H54 (cell line): Measurements from ENCODE around the gene NMT2.
"Not testable (repeated sequence)": the region's sequence is repeated elsewhere in the genome, so short reads cannot be mapped to it uniquely, and the experiment has no call there.

Source experiments
- DNase-seq: peaks from one replicate; pipeline ENCODE4 v3.0.0; 2011; ENCODE audit warnings: low spot score, mixed read lengths; ENCODE audit not compliant: insufficient read length
- FAIRE-seq: peaks from 3 replicates; lab custom pipeline; 2011; peaks lifted over from hg19 to GRCh38; lab: Jason Lieb, UNC
- POLR2A ChIP-seq: IDR thresholded peaks from 2 replicates; pipeline ENCODE4 v1.6.1; 2011; ENCODE audit warnings: low read depth, mild to moderate bottlenecking, low read length

The NMT2 gene

DNA sequence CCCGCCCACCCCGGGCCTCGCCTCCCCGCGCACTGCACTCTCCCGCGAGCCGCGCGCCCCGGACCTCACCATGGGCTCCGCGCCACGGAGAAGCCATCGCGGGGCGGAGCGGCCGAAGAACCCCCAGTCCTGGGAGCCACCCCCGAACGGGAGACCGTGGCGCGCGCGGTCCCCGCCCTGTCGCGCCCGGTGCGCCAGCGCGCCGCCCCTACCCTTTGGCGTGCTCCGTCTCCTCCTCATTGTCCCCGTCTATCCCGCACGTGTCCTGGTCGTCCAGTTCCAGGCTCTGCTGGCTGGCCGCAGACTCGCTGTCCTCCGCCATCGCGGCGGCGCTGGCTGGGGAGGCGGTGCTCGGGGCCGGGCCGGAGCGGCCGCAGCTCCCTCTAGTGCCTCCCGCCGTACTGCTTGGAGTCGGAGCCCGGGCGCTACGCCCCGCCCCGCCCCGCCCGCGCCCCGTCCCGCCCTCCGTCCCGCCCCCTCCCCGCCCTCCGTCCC, at the start of gene NMT2:
Gene NMT2, minus strand, starts transcription at position 403 of the 495 bp plus-strand sequence. Its CDS starts 81 bp downstream, at position 322.
- FAIRE-seq (no peak), DNase-seq (peak; percentile 82)
- TF ChIP-seq POLR2A = peak; percentile 94

DNA sequence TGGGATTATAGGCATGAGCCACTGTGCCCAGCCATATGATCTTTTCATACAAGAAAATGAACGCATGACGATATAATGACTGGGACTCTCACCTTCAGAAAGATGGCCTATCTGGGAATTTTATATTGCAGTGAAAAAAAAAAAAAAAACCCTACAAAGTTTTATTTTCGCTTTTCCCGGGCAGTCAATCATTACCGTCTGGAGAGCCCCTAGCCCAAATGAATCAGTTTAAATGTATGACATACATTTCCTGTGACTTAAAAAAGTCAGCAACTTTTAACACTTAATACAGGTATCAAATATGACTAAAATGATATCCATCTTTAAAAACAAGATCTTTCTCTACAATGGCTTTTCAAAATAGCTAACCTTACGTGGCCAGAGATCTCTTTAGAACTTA, 48.2 kb upstream of the NMT2 start:
- no peak for TF ChIP-seq POLR2A
- FAIRE-seq (no peak), DNase-seq (no peak)

DNA sequence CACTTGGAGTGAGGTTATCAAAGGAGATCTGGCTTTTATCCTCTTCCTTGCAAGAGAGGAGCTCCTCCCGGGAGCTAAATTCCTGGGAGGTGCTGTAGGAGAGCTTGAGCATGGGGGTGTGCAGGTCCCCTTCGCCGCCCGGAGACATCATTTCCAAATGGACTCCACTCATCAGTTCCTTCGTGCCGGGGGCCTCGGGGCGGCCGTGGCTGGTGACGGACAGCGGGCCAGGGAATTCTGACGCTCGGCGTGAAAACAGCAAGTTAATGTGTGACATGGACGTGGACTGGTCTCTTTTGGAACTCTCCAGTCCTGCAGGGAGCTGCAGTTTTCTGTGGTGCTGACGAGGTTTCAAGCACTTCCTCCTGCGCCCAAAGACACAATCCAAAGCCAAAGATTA, 45.7 kb upstream of the NMT2 start:
- no peak for DNase-seq
- FAIRE-seq = no peak
- TF ChIP-seq POLR2A = no peak

DNA sequence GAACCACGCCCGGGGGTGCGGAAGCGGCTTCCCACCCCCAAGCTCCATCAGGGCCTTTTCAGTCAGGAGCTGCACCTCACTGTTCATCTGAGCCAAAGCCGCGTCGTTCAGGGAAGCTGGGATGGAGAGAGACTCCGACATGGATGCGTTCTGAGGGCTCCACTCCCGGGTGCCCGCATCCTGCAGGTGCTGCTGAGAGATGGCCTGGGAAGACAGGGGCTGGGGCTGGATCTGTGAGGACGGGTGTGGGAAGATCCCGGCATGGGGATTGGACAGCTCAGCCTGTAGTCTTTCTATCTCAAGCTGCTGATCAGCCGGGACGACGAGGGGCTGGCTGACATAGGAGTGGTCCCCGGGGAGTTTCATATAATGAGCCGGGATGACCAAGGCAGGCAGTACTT, 45.0 kb upstream of the NMT2 start:
- no peak for TF ChIP-seq POLR2A
- FAIRE-seq (no peak), DNase-seq (no peak)

DNA sequence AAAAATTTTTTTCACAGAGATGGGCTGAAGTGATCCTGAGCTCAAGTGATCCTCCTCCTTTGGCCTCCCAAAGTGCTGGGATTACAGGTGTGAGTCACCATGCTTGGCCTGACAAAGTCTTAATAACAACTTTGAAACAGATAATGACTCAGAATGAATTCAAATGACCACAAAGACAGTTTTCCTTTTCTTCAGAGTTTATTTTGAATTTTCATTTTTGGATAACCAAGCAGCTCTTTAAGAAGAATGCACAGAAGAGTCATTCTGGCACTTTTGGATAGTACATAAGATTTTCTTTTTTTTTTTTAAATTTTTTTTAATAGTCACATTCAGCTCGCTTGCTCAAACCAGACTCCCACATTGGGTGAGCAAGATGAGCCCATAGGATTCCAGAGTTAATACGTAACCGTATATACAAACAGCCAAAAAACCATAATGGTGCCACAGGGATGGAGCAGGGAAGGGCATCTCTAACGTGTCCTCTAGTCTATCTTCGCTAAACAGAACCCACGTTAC, 43.0 kb upstream of the NMT2 start:
- FAIRE-seq (peak; percentile 43), DNase-seq (peak; percentile 48)
- TF ChIP-seq POLR2A = no peak

DNA sequence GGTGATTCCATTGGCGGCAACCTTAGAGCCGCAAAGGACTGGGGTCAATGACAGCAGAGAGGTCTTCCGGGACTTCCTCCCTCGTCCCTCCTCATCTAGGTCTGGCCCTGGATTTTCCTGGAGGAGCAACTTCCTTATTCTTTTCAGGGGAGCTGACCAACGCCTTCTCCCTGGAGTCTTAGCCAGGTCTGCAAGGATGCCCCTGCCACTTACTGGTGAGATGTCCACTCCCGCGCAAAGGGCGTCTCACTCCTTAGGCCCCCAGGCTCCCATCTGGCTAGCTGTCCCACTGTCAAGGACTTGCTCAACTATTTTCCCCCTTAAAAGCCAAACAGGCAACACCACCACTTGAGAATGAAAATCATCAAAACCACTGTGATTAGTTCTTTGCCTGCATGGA, 42.0 kb upstream of the NMT2 start:
- no peak for FAIRE-seq
- no peak for DNase-seq
- TF ChIP-seq POLR2A = no peak

DNA sequence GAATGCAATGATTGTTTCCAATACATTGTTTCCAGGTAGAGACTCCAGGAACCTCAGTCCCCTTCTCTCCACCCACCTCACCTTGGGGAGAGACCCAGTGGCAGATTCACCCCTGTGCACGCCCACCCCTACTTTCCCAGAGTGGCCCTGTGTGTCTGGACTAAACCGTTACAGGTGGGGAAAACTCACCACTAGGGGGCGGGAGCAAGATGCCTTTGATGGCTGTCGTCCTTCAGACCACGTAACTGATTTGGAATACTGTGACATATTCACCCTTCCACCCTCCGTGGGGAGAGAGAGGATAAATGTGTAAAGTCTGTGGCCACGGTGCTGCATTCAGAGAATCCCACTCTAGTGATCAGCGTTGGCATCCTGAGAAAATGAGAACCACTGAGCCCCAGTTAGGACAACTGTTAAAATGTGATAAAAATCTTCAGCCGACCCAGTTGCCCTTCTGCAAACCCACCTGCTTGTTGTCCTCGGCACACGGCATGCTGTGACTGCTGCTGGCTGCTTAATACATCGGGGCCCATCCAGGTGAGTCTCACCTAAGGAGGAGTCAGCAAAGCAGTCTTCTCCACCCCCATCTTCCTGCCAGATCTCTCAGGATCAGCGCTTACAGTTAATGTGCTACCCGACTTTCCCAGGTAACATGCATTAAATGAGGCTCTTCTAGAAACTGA, 41.5 kb upstream of the NMT2 start:
- TF ChIP-seq POLR2A = no peak
- peak; percentile 50 for DNase-seq
- FAIRE-seq = no peak

DNA sequence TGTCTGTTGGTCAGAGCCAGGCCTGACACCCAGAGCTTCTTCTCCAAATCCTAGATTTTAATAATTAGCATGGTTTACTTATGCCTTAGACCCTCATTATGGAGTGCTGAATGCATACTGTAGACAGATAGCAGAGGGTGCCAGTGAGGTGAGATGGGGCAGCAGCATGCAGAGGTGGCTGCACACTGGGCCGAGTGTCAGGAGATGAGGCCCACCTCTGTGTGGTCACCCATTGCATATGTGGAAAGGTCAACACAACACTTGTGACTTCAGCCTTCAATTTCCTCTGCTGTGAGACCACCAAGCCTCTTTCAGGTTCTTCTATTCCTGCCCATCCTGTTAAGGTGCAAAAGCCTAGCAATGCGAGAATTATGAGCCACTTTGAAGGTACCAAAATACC, 39.7 kb upstream of the NMT2 start:
- FAIRE-seq = no peak
- DNase-seq = no peak
- no peak for TF ChIP-seq POLR2A

DNA sequence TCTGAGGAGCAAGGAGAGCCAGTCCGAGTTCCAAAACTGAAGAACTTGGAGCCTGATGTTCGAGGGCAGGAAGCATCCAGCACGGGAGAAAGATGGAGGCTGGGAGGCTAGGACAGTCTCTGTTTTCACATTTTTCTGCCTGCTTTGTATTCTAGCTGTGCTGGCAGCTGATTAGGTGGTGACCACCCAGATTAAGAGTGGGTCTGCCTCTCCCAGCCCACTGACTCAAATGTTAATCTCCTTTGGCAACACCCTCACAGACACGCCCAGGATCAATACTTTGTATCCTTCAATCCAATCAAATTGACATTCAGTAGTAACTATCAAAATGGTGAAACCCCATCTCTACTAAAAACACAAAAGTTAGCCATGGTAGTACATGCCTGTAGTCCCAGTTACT, 38.9 kb upstream of the NMT2 start:
- DNase-seq, FAIRE-seq: not testable (repeated sequence)

DNA sequence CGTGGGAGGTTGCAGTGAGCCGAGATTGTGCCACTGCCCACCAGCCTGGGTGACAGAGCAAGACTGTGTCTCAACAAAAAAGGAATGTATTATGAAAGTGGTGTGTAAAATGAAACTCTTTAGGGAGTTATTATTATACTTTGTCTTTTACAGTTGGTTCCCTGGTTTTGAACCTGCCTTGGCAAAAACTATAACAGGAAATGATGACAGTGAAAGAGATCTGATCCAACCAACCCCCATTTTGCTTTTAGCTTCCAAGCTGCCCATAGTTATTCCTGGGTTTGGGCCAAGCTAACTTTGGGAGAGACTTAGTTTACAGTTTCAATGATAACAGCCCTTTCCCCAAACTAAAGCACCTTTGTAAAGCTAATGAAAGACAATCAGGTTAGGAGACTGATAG, 34.1 kb upstream of the NMT2 start:
- FAIRE-seq (no peak), DNase-seq (no peak)
- no peak for TF ChIP-seq POLR2A

DNA sequence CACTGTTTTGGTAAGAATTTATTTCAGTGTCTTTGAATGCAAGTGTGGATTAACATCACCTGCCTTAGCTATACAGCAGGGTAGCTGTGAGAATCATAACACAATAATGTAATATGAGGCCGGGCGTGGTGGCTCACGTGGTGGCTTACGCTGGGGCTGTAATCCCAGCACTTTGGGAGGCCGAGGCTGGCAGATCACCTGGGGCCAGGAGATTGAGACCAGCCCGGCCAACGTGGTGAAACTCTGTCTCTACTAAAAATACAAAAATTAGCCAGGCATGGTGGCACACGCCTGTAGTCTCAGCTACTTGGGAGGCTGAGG, 33.8 kb upstream of the NMT2 start:
- not testable (repeated sequence) for DNase-seq, FAIRE-seq

DNA sequence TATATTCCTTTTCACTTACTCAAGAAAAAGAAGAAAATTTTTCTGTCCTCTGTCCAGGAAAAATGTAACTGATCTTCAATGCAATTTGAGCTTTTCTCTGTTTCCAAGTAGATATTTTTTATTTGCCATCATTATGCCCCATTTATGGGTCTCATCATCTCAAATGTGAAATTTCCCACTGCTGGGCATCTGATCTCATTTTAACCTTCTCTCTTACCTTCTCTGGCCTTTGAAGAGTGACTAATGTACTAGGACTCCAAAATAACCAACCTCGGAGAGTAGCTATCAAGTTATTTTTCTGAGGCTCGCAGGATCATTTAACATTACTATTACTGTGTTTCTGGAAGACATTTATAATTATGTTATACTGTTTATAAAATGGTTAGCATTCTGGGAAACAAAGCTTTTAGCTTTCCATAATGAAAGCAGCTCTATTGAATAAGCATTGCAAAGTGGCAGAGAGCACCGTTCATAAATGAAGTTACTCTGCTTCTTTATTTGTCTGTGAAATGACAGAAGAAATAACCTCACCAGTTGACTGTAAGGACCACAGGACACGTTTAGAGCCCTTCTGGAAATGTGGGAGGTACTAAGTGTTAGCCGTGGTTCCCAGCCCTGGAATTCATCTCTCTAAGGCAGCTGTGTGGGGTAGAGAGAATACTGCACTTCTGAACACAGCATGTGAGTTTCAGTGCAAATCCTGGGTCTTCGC, 33.3 kb upstream of the NMT2 start:
- no peak for TF ChIP-seq POLR2A
- FAIRE-seq (peak; percentile 43), DNase-seq (no peak)

DNA sequence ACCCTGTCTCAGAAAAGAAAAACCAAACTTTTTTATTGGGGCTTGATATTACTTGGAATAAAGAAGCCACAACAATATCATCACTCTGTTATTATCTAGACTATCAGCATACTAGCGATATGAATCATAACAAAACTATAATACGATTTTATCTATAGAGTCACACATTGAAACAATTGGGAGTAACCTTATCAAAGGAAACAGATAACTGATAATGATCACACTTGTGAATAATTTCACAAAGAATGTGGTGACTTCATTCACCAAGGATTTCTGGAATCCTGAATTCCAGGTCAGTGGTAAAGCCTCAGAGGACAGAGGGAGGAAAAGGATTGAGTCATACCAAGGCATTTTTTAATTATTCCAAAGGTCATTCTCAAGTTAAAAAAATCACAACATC, 32.1 kb upstream of the NMT2 start:
- DNase-seq (peak; percentile 38), FAIRE-seq (peak; percentile 75)
- no peak for TF ChIP-seq POLR2A

DNA sequence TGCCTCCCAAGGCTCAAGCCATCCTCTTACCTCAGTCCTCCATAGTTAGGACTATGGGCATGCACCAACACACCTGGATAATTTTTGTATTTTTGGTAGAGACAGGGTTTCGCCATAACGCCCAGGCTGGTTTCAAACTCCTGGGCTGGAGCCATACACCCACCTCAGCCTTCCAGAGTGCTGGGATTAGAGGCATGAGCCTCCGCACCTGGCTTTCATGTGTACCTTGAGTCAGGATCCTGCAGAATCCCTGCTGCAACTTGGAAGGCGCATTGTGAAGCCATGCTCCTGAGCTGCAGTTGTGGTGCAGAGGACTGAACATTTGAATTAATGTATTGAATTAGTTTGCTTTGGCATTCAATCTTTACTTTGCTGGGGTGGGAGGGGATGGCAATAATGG, 29.4 kb upstream of the NMT2 start:
- no peak for TF ChIP-seq POLR2A
- no peak for DNase-seq
- no peak for FAIRE-seq

DNA sequence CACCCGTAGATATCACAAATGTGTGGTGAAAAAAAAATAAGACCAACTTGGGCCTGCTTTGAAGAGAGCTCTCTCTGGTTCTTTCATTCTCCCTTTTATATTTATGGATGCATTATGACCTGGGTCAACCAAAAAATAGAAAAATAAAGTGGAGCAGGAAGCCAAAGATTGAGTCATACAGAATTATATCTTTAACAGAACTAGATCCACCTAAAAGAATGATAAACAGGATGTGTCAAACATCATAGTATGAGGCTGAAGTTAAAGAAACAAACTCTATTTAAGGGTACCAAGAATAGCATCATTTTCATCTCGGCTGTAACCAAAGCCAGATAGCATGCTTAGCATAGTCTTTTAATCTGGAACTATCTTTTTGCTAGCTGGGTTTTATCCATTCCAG, 28.8 kb upstream of the NMT2 start:
- no peak for DNase-seq
- no peak for TF ChIP-seq POLR2A
- FAIRE-seq = no peak
